Stimulated activated naive B cell treated with anti-CD40 and anti-IgM and Interleukin-4, amounts not matched to agents 10 μg/mL and 1 μg/mL and 100 μg/mL, for 72 hours (primary cell): Measurements from ENCODE around the gene NFIA.
A peak's percentile ranks its signal among the peaks of the same experiment; 100 is the strongest.

Source experiments
- ATAC-seq, 2 donors: fragments of 150-1000 bp; cut with Tn5 transposase; replicated peaks; 2 replicates each; pipeline ENCODE4 v1.10.0; 2021; ENCODE audit warnings: moderate library complexity in 1 of 2
- DNase-seq: peaks from one replicate; pipeline ENCODE4 v3.0.0; 2021
- H3K27ac Mint-ChIP-seq: one replicate; pipeline ENCODE4 v1.8.0; 2022; ENCODE audit warnings: mild to moderate bottlenecking, mixed read lengths
- H3K27me3 Mint-ChIP-seq, 2 donors: one replicate each; pipeline ENCODE4 v1.8.0; 2022; ENCODE audit warnings: mixed read lengths in 2 of 2
- H3K36me3 Mint-ChIP-seq, 2 donors: one replicate each; pipeline ENCODE4 v1.8.0; 2022; ENCODE audit warnings: mixed read lengths in 2 of 2, mild to moderate bottlenecking in 1 of 2
- H3K4me1 Mint-ChIP-seq, 2 donors: one replicate each; pipeline ENCODE4 v1.8.0; 2022; ENCODE audit warnings: mixed read lengths in 2 of 2, mild to moderate bottlenecking in 1 of 2
- H3K4me3 Mint-ChIP-seq, 2 donors: one replicate each; pipeline ENCODE4 v1.8.0; 2022; ENCODE audit warnings: mild to moderate bottlenecking in 2 of 2, mixed read lengths in 2 of 2, moderate library complexity in 1 of 2
- H3K9me3 Mint-ChIP-seq, 2 donors: one replicate each; pipeline ENCODE4 v1.8.0; 2022; ENCODE audit warnings: mixed read lengths in 2 of 2, mild to moderate bottlenecking in 1 of 2

Gene NFIA

DNA sequence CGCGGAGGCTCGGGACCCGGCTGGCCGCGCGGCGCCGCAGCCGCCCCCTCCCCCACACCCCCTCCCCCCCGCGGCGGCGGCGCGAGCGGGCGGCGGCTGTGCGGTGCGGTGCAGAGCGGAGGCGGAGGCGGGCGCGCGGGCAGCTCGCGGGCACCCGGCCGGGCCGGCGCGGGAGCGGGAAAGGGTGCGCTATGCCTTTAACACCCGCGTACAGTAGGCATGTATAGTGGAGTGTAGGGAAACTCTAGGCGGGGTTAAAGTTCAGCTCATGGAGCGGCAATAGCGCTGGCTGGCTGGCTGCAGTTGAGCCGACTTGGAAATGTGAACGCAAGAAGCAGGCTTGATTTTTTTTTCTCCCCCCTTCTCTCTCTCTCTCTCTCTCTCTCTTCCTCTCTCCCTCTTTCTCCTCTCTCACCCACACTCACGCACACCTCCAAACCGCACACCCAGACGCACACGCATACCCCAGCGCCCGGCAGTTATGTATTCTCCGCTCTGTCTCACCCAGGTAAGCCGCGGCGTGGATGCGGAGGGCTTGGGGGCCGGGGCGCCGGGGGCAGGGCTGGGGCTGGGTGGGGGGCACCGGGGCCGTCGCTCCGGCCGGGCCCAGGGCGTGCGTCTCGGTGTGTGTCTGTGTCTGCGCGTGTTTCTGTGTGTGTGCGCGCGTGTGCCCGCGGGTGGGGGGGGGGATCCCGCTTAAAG is at the start of gene NFIA:
Gene NFIA (plus strand): TSS at position 251 of the 702 bp plus-strand sequence.
- Mint-ChIP-seq H3K36me3 (no peaks in the 10 kb centered on the region), H3K27ac (peak within 1 kb of the TSS; percentile 79), H3K27me3 (peaks cover 40 to 42% of the 10 kb centered on the region in 2 donors), H3K9me3 (no peaks in the 10 kb centered on the region), H3K4me3 (peak within 1 kb of the TSS; percentile 86 to 88), H3K4me1 (peaks cover 14 to 28% of the 10 kb centered on the region in 2 donors)
- ATAC-seq (peak in 1 of 2 donors; percentile 15), DNase-seq (no peak)

DNA sequence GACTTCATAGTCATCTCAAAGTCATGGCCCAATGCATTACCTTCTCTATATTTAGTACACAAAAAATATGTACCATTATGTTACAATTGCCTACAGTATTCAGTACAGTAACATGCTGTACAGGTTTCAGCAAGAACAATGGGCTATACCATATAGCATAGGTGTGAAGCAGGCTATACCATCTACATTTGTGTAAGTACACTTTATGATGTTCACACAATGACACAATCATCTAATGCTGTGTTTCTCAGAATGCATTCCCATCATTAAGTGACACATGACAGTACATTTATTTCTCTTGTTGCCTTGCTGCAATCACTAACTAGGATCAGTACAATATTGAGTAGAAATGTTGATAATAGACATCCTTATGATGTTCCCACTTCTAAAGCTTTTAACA is 46.5 kb upstream of the NFIA start:
- no peaks in the 10 kb centered on the region for H3K4me1 Mint-ChIP-seq
- no peaks in the 10 kb centered on the region for H3K36me3 Mint-ChIP-seq
- no peak overlapping the region for H3K4me3 Mint-ChIP-seq
- H3K9me3 Mint-ChIP-seq: no peaks in the 10 kb centered on the region
- no peak overlapping the region for H3K27ac Mint-ChIP-seq
- DNase-seq (no peak), ATAC-seq (no peak)
- peaks cover 11 to 18% of the 10 kb centered on the region in 2 donors for H3K27me3 Mint-ChIP-seq

DNA sequence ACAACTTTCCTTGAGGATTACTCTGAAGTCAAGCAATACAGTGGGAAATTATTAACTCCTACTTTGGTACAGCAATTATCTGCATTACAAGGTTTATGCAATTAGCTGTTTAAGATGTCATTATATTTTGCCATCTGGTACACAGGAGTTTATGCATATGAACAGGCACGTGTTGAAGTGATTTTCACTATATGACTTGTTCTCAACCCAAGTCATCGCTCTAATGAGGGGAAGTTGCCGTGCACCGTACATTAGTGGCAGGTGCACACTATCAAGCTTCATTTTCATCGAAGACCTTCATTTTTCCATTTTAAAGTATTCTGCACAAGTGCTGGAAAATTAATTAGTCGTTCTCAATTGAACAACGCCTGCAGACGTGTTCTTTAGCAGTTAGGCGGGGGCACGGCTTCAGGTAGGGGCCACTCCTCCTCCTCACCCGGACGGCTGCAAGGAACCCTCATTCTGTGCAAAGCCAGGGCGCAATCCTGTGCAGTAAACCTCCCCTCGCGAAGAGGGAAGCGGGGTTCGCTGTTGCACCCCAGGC is 39.8 kb upstream of the NFIA start:
- DNase-seq (no peak), ATAC-seq (peak in 1 of 2 donors; percentile 14)
- Mint-ChIP-seq H3K4me3 (peak overlapping the region; percentile 70 to 78), H3K27me3 (peaks cover 37 to 72% of the 10 kb centered on the region in 2 donors), H3K27ac (no peak overlapping the region), H3K36me3 (no peaks in the 10 kb centered on the region), H3K9me3 (no peaks in the 10 kb centered on the region), H3K4me1 (peaks cover 0 to 6% of the 10 kb centered on the region in 2 donors)

DNA sequence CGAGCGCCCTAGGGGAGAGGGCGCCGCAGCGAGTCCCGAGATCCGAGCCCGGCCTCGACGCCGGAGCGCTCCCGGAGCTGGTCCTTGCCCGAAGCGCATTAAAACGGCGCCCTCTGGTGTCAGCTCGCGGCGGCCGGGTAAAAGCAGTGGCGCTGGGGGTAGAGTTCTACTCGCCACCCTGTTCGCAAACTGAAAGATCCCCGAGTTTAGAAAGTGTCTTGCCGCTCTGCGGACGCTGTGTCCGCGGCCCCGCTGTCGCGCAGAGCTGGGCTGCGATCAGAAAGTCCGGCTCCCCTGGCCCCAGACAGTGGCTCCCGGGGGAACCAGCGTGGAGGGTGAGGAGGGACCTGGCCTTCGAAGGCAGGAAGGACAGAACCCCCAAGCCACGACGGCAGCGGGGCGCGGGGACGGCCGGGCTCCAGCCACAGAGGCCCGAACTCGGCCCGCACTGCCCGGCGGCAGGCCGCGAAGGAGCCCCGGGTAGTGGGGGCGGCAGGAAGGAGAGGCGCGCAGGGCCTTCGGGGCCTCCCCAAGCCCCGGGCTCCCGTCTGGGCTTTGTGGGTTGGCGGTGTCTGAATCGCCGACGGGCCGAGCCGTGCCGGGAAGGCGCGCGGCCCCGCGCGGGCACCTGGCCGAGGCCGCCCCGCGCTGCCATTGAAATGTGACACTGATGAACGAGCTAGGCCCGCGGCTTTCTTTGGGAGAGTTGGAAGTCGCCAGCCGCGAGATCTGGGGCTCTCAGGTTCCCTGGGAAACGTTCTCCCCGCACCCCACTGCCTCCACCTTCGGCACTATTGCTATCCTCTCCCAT is 39.1 kb upstream of the NFIA start:
- DNase-seq: peak; percentile 63
- peak overlapping the region; percentile 70 to 78 for H3K4me3 Mint-ChIP-seq
- no peaks in the 10 kb centered on the region for H3K36me3 Mint-ChIP-seq
- peak; percentile 91 to 93 for ATAC-seq
- H3K4me1 Mint-ChIP-seq: peaks cover 0 to 6% of the 10 kb centered on the region in 2 donors
- H3K27me3 Mint-ChIP-seq: peaks cover 37 to 68% of the 10 kb centered on the region in 2 donors
- H3K27ac Mint-ChIP-seq: no peak overlapping the region
- no peaks in the 10 kb centered on the region for H3K9me3 Mint-ChIP-seq

DNA sequence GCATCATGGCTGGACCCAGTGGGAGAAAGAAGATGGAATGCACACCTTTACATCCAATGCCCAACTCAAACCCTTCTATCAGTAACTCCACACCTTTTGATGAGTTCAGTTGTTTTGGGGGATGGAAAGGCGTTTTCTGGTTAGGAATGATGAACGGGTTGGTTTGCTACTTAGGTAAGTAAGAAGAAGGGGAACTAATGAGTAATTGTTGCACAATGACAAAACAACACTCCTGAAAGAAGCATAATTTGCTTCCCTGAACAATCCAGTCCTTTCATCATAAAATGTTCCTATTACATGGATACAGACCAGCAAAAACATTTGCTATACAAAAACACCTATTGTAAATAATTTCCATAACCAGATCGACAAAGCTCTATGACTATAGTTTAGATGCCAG is 35.9 kb upstream of the NFIA start:
- ATAC-seq (no peak), DNase-seq (no peak)
- peaks cover 31 to 60% of the 10 kb centered on the region in 2 donors for H3K27me3 Mint-ChIP-seq
- peaks cover 4 to 17% of the 10 kb centered on the region in 2 donors for H3K4me1 Mint-ChIP-seq
- H3K36me3 Mint-ChIP-seq: no peaks in the 10 kb centered on the region
- H3K9me3 Mint-ChIP-seq: no peaks in the 10 kb centered on the region
- no peak overlapping the region for H3K4me3 Mint-ChIP-seq
- H3K27ac Mint-ChIP-seq: no peak overlapping the region

DNA sequence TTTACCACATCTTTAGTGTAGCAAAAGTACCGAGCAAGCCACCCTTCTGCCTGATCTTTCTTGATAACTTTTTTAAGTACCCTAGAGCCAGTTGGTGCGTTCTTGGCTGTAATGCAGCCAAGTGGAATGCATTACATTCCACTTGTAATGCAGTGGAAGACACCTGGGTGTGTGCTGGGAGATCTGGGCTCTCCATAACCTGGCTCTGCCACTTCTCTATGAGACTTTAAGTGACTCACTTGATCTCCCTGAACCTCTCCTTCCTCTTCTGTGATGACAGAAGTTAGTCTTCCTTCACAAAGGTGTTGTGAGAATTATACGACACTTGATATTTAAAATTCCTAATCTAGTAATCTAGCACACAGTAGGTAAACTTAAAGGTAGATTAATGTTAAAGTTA is 35.3 kb upstream of the NFIA start:
- no peak for ATAC-seq
- no peak for DNase-seq
- Mint-ChIP-seq H3K4me3 (no peak overlapping the region), H3K4me1 (peaks cover 4 to 17% of the 10 kb centered on the region in 2 donors), H3K27me3 (peaks cover 34 to 62% of the 10 kb centered on the region in 2 donors), H3K36me3 (no peaks in the 10 kb centered on the region), H3K27ac (no peak overlapping the region), H3K9me3 (no peaks in the 10 kb centered on the region)

DNA sequence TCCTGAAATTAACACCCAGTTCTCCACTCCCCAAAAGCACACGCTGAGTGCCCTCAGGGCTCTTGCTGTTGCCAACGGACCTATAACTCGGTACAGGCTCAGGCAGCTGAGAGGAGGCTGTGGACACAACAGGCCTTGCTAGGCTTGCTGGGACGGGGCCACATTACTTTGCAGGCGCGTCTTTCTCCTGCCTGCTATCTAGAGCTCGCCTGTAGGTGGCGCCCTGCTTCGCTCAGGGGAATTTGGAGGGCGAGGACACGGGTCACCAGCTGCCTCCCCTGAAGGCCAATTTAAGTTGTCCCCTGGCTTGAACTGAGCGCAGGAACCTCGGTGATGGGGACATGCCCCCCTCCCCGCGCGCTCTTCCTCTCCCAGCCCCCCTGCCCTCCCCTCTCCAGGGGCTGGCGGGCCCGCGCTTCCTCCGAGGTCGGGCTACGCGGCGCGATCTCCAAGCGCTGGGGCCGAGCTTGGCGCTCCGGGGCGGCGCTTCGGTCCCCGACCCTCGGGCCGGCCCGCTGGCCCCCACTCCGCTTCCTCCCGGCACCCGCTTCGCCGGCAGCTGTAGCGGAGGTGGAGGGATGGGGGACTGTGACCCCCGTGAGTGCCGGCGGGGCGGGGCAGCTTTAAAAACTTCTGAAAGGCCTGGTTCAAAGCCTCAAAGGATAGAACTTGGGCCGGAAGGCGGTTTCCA is 32.4 kb upstream of the NFIA start:
- Mint-ChIP-seq H3K36me3 (no peaks in the 10 kb centered on the region), H3K27me3 (peaks cover 35 to 65% of the 10 kb centered on the region in 2 donors), H3K4me3 (peak overlapping the region; percentile 81 to 86), H3K9me3 (no peaks in the 10 kb centered on the region), H3K4me1 (peaks cover 14 to 33% of the 10 kb centered on the region in 2 donors), H3K27ac (no peak overlapping the region)
- DNase-seq: peak; percentile 77
- ATAC-seq: peak; percentile 83 to 84

DNA sequence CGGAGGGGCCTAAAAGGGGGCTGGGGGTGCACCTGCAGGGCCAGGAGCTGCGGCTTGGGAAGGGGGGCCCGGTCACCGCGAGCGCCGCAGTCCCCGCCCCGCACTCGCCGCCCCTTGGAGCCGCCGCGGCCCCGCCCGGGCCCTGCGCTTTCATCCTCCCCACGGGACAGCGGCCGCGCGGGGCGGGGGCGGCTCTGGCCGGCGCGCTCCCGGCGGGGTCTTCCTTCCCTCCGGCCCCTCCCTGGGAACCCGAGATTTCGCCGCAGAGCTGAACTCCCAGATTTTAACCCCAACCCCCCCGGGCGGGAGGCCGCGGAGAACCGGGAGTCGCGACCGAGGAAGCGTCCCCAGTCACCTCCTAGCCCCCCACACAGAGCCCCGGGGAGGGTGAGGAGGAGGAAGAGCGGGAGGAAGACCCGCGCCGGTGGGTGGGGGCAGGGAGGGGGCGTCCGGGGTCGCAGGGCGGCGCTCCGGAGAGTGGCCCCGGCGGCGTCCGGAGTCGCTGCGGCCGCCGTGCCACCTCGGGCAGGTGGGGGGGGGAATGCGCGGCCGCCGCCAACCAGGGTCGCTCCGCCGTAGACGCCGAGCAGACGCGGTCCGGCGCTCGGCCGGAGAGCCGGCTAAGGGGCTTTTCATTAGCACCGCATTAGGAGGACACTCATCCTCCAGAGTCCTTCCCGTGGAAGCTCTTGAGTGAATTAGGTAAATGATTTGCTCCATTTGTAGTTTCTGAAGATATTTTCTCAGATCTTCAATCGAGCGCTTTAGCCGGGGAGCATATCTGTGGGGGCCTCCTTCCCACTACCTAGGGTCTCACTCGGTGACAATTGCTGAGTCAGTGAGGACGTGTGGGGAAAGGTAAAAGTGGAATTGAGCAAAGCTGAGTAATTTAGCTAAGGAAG is 31.6 kb upstream of the NFIA start:
- H3K27me3 Mint-ChIP-seq: peaks cover 41 to 61% of the 10 kb centered on the region in 2 donors
- H3K4me1 Mint-ChIP-seq: peaks cover 14 to 33% of the 10 kb centered on the region in 2 donors
- DNase-seq (no peak), ATAC-seq (peak; percentile 30 to 45)
- H3K27ac Mint-ChIP-seq: no peak overlapping the region
- H3K9me3 Mint-ChIP-seq: no peaks in the 10 kb centered on the region
- no peaks in the 10 kb centered on the region for H3K36me3 Mint-ChIP-seq
- H3K4me3 Mint-ChIP-seq: peak overlapping the region; percentile 81 to 86

DNA sequence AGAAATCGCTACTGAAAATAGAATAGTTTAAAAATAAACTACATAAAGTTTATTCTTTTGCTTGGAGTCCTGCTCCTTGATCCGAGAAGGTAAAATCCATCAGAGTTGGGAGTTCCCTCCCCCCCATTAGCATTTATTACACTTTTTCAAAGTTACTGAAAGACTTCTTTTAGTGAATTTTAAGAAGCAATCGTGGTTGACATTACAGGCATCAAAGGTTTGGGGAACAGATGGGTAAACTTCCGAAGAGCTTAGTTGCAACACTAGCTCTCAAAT is 31.0 kb upstream of the NFIA start:
- no peaks in the 10 kb centered on the region for H3K9me3 Mint-ChIP-seq
- DNase-seq (no peak), ATAC-seq (no peak)
- H3K4me3 Mint-ChIP-seq: peak overlapping the region in 1 of 2 donors; percentile 64
- no peaks in the 10 kb centered on the region for H3K36me3 Mint-ChIP-seq
- no peak overlapping the region for H3K27ac Mint-ChIP-seq
- H3K4me1 Mint-ChIP-seq: peaks cover 14 to 33% of the 10 kb centered on the region in 2 donors
- H3K27me3 Mint-ChIP-seq: peaks cover 47 to 61% of the 10 kb centered on the region in 2 donors

DNA sequence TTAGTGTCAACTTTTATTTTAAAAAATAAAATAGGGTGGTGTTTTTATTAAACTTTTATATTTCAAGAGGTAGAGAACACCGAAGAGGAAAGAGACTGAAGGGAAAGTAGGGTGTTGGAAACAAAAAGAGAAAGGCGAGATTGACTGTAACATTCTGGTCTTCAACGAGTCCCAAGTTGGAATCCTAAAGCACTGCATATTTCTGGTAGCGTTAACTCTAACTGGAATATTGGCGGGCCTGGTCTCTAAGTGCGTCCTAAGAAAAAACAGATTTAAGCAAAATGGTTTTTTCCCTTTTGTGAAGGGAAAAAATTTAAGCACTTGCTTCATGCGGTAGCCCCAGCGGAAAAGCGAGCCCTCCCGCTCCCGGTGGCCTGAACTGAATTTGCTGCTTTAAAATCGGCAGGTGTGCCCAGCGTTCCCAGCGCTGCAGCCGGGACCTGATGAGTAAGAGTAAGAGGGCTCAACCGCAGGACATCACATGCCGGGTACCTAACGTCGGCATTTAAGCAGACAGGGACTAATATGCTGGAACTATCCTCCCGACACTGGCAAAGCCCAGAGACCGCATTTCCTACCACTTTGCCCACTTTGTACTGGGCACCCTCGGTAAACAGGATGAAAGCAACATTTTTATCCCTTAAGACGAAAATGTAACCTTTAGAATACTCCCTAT is 30.5 kb upstream of the NFIA start:
- H3K9me3 Mint-ChIP-seq: no peaks in the 10 kb centered on the region
- no peak overlapping the region for H3K4me3 Mint-ChIP-seq
- DNase-seq (no peak), ATAC-seq (no peak)
- H3K36me3 Mint-ChIP-seq: no peaks in the 10 kb centered on the region
- no peak overlapping the region for H3K27ac Mint-ChIP-seq
- H3K27me3 Mint-ChIP-seq: peaks cover 51 to 61% of the 10 kb centered on the region in 2 donors
- H3K4me1 Mint-ChIP-seq: peaks cover 14 to 38% of the 10 kb centered on the region in 2 donors

DNA sequence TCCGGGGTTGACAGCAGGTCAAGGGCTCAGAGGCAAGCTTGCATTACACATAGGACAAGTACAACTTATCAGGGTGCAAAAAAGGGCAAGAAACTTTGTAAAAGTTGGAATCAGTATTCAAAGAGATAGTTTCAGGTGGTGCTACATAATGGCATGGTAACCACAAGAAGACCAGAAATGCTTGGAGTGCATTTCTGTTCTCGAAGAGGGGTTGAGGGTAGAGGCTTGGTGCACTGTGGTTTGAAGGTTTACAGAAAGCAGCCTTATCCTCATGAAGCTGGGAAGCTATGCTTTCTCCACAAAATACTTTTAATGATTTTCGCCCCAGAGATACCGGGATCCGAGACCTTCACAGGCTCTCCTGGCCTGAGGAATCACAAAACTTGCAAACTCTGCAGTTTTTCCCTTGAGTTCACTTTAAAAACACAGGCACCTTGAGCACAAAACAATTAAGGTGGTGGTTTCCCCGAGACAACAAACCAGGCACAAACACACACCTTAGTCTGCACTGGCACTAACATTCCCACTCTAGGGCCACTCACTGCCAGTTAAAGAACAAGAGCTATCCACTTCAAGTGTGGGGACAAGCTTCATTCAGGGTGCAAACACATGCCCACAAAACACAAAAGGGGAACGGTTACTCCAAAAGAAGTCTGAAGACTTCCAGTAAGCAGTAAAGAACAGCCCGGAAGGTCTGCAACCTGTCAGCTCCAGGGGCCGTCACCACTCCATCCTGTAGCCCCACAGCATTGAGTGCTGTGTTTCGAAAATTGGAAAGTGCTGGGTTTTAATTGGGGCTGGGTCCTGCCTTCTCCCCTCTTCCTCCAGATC is 29.8 kb upstream of the NFIA start:
- H3K4me1 Mint-ChIP-seq: peaks cover 20 to 45% of the 10 kb centered on the region in 2 donors
- H3K9me3 Mint-ChIP-seq: no peaks in the 10 kb centered on the region
- no peak overlapping the region for H3K27ac Mint-ChIP-seq
- no peak for ATAC-seq
- H3K4me3 Mint-ChIP-seq: peak overlapping the region; percentile 86 to 87
- H3K36me3 Mint-ChIP-seq: no peaks in the 10 kb centered on the region
- H3K27me3 Mint-ChIP-seq: peaks cover 51 to 63% of the 10 kb centered on the region in 2 donors
- no peak for DNase-seq

DNA sequence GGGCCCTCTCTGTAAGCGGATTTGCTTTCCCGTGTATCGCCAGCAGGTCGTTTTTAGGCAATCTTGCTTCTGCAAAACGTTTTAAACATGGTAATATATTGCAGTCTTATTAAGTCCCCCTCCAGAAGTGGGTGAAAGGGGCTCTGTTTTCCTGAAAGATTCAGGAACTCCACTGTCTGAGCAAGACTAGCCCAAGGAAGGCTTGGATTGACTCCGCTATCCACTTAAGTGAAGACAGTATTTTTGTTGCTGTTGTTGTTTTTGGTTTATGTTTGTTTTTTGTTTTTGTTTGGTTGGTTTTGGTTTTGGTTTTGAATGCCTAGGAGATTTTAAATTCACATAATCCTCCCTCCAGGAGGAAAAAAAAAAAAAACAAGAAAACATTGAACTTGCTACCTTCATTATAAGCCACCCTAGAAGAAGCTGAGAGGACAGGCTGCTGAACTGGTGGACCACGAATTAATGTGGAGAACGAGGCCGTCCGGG is 29.1 kb upstream of the NFIA start:
- peak overlapping the region; percentile 86 to 87 for H3K4me3 Mint-ChIP-seq
- H3K27me3 Mint-ChIP-seq: peaks cover 55 to 68% of the 10 kb centered on the region in 2 donors
- no peaks in the 10 kb centered on the region for H3K9me3 Mint-ChIP-seq
- ATAC-seq: no peak
- peak overlapping the region; percentile 65 for H3K27ac Mint-ChIP-seq
- peaks cover 21 to 46% of the 10 kb centered on the region in 2 donors for H3K4me1 Mint-ChIP-seq
- H3K36me3 Mint-ChIP-seq: no peaks in the 10 kb centered on the region
- DNase-seq: no peak
